Measurements from ENCODE around the gene GPS1.
A peak's percentile ranks its signal among the peaks of the same experiment; 100 is the strongest.
"Not testable (repeated sequence)": the region's sequence is repeated elsewhere in the genome, so short reads cannot be mapped to it uniquely, and the experiment has no call there.

Gene GPS1

DNA sequence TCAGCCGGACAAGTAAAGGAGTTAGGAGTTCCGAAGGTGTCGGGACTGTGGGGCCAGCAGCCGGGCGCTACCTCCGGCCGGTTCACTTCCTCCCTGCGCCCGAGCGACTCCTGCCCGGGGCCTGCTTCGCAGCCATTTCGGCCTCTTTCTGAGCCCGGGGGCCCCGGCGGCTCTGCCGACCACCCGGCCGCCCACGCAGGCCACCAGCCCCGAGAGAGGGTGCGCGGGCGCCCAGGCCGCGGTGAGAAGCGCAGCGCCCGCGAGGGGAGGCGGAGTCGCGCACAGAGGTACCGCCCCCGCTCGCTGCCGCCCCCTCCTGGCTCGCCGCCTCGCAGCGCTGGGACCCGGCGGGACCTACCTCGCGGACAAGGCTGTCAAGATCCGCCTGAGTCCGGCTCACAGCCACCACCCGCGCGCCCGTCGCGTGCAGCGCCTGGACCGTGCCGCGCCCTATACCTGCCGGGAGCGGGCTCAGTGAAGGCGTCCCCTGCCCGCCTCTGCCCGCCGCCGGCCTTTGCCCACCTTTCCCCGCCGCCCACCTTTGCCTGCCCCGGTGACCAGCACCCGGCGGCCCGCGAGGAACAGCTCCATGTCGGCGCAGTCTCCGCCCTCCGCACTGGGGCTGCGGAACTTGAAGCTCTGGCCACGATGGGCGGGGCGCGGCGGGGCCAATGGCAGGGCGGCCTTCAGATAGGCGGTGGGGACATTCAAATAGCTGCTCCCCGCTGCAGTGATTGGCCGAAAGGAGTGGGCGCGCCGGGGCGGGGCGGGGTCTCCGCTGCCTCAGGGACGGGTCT lies 14.4 kb upstream of the GPS1 start, which contains the start of gene DCXR:
Gene DCXR (minus strand): TSS at position 606 of the 797 bp plus-strand sequence. CDS start 15 bp downstream, at position 591.
- H3K27ac ChIP-seq (ENCODE audit: low read length): peak within 1 kb of the TSS; percentile 77
- peak; percentile 94 for ATAC-seq (ENCODE audit: insufficient read depth, low read depth)
- H2AFZ ChIP-seq (ENCODE audit: low read depth, low read length): peak within 1 kb of the TSS; percentile 99
- no peaks in the 10 kb centered on the region for H3K27me3 ChIP-seq (ENCODE audit: insufficient read depth, low read length, poor library complexity)
- peak within 1 kb of the TSS; percentile 74 for H3K9ac ChIP-seq (ENCODE audit: low read depth, low read length)
- H3K4me3 ChIP-seq (ENCODE audit: low read depth in 1 of 2, low read length in 2 of 2): peak within 1 kb of the TSS; percentile 67 to 68
- TF ChIP-seq EZH2 (IDR thresholded peaks at IDR 0.05; ENCODE audit: borderline replicate concordance, low read depth, low read length, severe bottlenecking) (no peak), CTCF (IDR thresholded peaks at IDR 0.05; ENCODE audit: borderline replicate concordance, extremely low read depth, low read length, poor library complexity, severe bottlenecking) (peak; percentile 93)
- peak; percentile 98 for DNase-seq
- H3K4me2 ChIP-seq (ENCODE audit: insufficient read depth, low read length): peak within 1 kb of the TSS; percentile 85
- peaks cover 28% of the 10 kb centered on the region for H3K36me3 ChIP-seq (ENCODE audit: insufficient read depth, low read length)
- peaks cover 31% of the 10 kb centered on the region for H3K4me1 ChIP-seq (ENCODE audit: insufficient read depth, low read length)
- peaks cover 29% of the 10 kb centered on the region for H4K20me1 ChIP-seq (ENCODE audit: insufficient read depth, low read length)
- peaks cover 16% of the 10 kb centered on the region for H3K79me2 ChIP-seq (ENCODE audit: insufficient read depth, low read length)
- H3K9me3 ChIP-seq (ENCODE audit: insufficient read depth, low read length, severe bottlenecking): no peaks in the 10 kb centered on the region

DNA sequence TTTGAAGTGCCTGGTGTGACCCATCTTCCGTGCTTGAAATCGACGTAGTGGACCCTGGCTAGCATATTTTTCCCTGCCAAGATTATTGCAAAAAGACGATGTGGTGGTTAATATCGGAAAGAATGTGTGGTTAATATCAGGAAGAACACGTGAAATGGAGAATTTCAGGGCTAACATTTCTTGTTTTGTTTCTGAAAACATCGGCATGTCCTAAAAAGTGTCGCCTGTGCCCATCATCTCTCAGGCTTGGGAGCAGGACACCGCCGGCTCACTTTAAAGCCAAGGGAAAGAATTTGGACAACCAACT lies 13.9 kb upstream of the GPS1 start:
- no peaks in the 10 kb centered on the region for H3K9me3 ChIP-seq (ENCODE audit: insufficient read depth, low read length, severe bottlenecking)
- peaks cover 28% of the 10 kb centered on the region for H3K36me3 ChIP-seq (ENCODE audit: insufficient read depth, low read length)
- peak overlapping the region; percentile 74 for H3K9ac ChIP-seq (ENCODE audit: low read depth, low read length)
- peak overlapping the region in 1 of 2 experiments; percentile 68; a peak in 2 of 4 replicates for H3K4me3 ChIP-seq (ENCODE audit: low read depth in 1 of 2, low read length in 2 of 2)
- ATAC-seq (ENCODE audit: insufficient read depth, low read depth) (no peak), DNase-seq (no peak)
- H3K27ac ChIP-seq (ENCODE audit: low read length): peak overlapping the region; percentile 71
- peaks cover 11% of the 10 kb centered on the region for H3K79me2 ChIP-seq (ENCODE audit: insufficient read depth, low read length)
- peaks cover 26% of the 10 kb centered on the region for H3K4me1 ChIP-seq (ENCODE audit: insufficient read depth, low read length)
- TF ChIP-seq EZH2 (IDR thresholded peaks at IDR 0.05; ENCODE audit: borderline replicate concordance, low read depth, low read length, severe bottlenecking) (no peak), CTCF (IDR thresholded peaks at IDR 0.05; ENCODE audit: borderline replicate concordance, extremely low read depth, low read length, poor library complexity, severe bottlenecking) (no peak)
- peaks cover 26% of the 10 kb centered on the region for H4K20me1 ChIP-seq (ENCODE audit: insufficient read depth, low read length)
- H2AFZ ChIP-seq (ENCODE audit: low read depth, low read length): peak overlapping the region; percentile 99
- peak overlapping the region; percentile 85 for H3K4me2 ChIP-seq (ENCODE audit: insufficient read depth, low read length)
- H3K27me3 ChIP-seq (ENCODE audit: insufficient read depth, low read length, poor library complexity): no peaks in the 10 kb centered on the region

- DNase-seq; H3K9ac ChIP-seq (ENCODE audit: low read depth, low read length); H3K4me3 ChIP-seq (ENCODE audit: low read depth in 1 of 2, low read length in 2 of 2); H3K4me2 ChIP-seq (ENCODE audit: insufficient read depth, low read length); H3K27ac ChIP-seq (ENCODE audit: low read length); H3K9me3 ChIP-seq (ENCODE audit: insufficient read depth, low read length, severe bottlenecking); H3K27me3 ChIP-seq (ENCODE audit: insufficient read depth, low read length, poor library complexity); ATAC-seq (ENCODE audit: insufficient read depth, low read depth); H2AFZ ChIP-seq (ENCODE audit: low read depth, low read length): not testable (repeated sequence)
- Histone ChIP-seq H3K79me2 (ENCODE audit: insufficient read depth, low read length) (peaks cover 11% of the 10 kb centered on the region), H3K36me3 (ENCODE audit: insufficient read depth, low read length) (peaks cover 23% of the 10 kb centered on the region), H3K4me1 (ENCODE audit: insufficient read depth, low read length) (peaks cover 23% of the 10 kb centered on the region), H4K20me1 (ENCODE audit: insufficient read depth, low read length) (peaks cover 21% of the 10 kb centered on the region)
Measured at GRCh38 chr17:82038796-82039409, 12.8 kb upstream of the GPS1 start.

GRCh38 chr17:82039695-82040299 lies 11.9 kb upstream of the GPS1 start:
- H3K79me2 ChIP-seq (ENCODE audit: insufficient read depth, low read length): peaks cover 11% of the 10 kb centered on the region
- no peak overlapping the region for H3K9ac ChIP-seq (ENCODE audit: low read depth, low read length)
- H3K27me3 ChIP-seq (ENCODE audit: insufficient read depth, low read length, poor library complexity): no peaks in the 10 kb centered on the region
- H4K20me1 ChIP-seq (ENCODE audit: insufficient read depth, low read length): peaks cover 18% of the 10 kb centered on the region
- no peak for ATAC-seq (ENCODE audit: insufficient read depth, low read depth)
- no peak overlapping the region for H2AFZ ChIP-seq (ENCODE audit: low read depth, low read length)
- no peaks in the 10 kb centered on the region for H3K9me3 ChIP-seq (ENCODE audit: insufficient read depth, low read length, severe bottlenecking)
- no peak overlapping the region for H3K4me3 ChIP-seq (ENCODE audit: low read depth in 1 of 2, low read length in 2 of 2)
- no peak for DNase-seq
- no peak overlapping the region for H3K27ac ChIP-seq (ENCODE audit: low read length)
- H3K4me2 ChIP-seq (ENCODE audit: insufficient read depth, low read length): no peak overlapping the region
- no peak for TF ChIP-seq CTCF (IDR thresholded peaks at IDR 0.05; ENCODE audit: borderline replicate concordance, extremely low read depth, low read length, poor library complexity, severe bottlenecking)
- TF ChIP-seq EZH2 (IDR thresholded peaks at IDR 0.05; ENCODE audit: borderline replicate concordance, low read depth, low read length, severe bottlenecking): no peak
- peaks cover 18% of the 10 kb centered on the region for H3K36me3 ChIP-seq (ENCODE audit: insufficient read depth, low read length)
- peaks cover 23% of the 10 kb centered on the region for H3K4me1 ChIP-seq (ENCODE audit: insufficient read depth, low read length)
